Activated T-cell treated with anti-CD3 and anti-CD28 coated beads, Interleukin-2, amount 50 U/mL, for 48 hours (primary cell): ENCODE results near the gene CTH.
"Not testable (repeated sequence)": the region's sequence is repeated elsewhere in the genome, so short reads cannot be mapped to it uniquely, and the experiment has no call there.

ENCODE experiments used
- DNase-seq, 2 experiments: peaks; one replicate each; pipeline ENCODE4 v3.0.0-alpha.2; 2020

The CTH gene

DNA sequence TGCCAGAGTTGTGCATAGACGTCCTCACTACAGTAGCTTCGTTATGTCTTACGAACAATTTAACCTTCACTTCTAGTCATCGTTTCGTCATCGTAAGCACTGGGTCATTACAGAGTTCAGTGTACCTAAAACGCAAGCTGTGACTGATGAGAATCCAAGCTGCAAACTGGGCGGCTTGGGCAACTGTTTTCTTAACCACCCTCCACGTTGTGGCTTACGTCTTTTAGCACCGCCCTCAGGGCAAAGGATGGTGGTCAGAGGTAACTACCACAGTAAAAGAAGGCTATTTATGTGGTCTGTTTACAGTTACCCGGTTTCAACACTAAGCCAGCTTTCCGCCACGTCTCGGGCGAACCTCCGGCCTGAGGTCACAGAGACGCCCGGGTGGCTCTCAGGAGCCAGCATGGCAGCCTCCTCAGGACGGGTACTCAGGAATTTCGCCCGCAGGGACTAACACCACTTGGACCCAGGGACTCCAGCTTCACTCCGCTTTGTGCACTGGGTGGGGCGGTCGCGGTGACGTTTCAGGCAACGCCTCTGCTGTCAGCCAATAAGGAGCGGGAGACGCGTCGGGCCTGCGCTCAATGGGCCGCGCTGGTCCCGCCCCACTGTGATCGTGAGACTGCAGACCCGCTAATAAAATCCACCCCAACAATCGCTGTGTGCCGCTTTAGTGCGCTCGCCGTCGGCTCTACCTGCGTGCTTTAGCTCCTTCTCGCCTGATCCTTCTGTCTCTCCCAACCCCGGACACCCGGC is at the start of gene CTH:
TSS of gene CTH (plus strand) at position 665 of the 756 bp plus-strand sequence. CDS start 148 bp downstream, outside the sequence.
- DNase-seq, result peak; percentile 94 to 95

DNA sequence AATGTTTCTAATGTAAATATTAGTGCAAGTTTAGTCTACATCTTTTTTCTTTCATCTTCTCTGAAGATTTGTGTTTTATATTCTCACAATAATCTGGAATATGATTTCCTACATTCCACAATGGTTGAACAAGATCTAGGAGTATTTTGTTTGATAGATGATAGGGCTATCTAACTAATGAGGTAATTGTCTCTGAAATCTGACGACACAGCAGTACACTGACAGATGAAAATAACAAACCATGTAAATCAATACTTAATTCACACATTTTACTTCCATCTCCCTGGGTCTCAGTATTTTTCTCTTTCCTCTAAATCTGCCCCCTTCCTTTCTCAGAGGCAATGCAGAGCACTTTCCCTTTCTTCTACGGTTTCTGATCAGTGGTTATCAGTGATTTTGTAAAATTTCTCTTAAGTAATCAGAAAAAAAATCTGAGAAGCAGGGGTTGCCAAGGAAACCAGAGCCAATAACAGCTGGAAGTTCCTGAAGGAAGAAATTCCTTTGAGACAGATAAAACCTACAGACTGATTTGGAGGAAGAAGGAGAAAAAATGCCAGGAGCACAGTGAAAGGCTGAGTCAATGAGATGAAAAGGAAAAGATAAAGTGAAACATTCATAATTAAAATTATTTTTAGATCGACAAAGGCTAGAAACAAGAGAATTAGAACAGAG is 49.2 kb upstream of the CTH start:
- no peak for DNase-seq

DNA sequence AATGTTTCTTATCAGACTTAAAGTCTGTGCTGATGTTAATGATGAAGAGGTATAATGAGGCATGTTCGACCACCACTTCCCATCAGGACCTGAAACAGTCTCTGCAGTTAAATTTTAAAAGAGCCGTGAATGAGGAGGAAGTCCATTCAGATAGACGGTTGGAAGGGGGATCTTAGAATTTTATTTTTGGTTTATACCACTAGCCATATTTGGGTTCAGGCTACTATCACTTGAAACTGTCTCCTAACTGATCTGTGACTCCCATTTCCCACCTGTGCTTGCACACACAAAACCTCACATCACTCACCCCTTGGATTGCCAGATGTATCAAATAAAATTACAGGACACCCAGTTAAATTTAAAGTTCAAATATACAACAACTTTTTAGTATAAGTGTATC is 46.6 kb upstream of the CTH start:
- no peak for DNase-seq

- DNase-seq, result not testable (repeated sequence)
Observed at GRCh38 chr1:70366425-70366952, 44.6 kb upstream of the CTH start.

DNA sequence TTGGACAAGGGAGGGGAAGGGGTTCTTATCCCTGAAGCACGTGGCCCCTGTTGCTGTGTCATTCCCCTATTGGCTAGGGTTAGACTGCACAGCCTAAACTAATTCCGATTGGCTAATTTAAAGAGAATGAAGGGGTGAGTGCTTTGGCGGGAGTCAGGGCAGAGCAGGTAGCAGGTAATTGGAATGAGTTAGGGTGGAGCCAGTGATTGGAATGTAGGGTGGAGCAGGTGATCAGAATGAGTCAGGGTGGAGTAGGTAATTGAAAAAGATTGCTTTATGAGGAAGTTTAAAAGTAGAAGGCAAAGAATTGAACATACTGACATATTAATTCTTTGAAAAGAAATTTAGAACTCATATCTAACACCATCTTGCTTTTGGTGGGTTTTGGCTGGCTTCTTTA is 44.1 kb upstream of the CTH start:
- DNase-seq, result not testable (repeated sequence)

DNA sequence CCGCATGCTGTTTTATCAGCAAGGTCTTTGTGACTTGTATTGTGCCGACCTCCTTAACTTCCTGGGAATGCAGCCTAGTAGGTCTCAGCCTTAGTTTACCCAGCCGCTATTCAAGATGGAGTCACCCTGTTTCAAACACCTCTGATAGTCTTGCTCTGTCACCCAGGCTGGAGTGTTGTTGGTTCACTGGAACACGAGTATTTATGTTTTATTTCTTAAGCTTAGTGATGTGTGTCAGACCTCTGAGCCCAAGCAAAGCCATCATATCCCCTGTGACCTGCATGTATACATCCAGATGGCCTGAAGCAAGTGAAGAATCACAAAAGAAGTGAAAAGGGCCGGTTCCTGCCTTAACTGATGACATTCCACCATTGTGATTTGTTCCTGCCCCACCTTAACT is 43.7 kb upstream of the CTH start:
- not testable (repeated sequence) for DNase-seq

DNA sequence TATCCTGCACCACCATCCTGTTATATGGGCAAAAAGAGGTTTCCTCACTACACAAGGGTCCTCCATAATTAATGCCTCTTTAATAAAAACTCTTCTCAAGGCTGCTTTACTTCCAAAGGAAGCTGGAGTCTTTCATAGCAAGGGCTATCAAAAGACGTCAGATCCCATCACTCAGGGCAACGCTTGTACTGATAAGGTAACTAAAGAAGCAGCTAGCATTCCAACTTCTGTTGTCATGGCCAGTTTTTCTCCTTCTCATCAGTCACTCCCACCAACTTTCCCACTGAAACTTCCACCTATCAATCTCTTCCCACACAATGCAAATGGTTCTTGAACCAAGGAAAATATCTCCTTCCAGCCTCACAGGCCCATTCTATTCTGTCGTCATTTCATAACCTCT is 39.5 kb upstream of the CTH start:
- DNase-seq, result not testable (repeated sequence)

DNA sequence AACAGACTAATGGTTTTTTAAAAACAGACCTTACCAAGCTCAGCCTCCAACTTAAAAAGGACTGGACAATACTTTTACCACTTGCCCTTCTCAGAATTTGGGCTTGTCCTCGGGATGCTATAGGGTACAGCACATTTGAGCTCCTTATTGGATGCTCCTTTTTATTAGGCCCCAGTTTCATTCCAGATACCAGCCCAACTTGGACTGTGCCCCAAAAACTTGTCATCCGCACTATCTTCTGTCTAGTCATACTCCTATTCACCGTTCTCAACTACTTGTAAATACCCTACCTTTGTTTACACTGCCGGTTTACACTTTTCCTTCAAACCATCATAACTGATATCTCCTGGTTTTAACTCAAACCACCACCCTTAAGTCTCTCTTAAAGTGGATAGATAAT is 38.6 kb upstream of the CTH start:
- DNase-seq, result no peak

- not testable (repeated sequence) for DNase-seq
Observed at GRCh38 chr1:70373580-70373979, 37.5 kb upstream of the CTH start.

DNA sequence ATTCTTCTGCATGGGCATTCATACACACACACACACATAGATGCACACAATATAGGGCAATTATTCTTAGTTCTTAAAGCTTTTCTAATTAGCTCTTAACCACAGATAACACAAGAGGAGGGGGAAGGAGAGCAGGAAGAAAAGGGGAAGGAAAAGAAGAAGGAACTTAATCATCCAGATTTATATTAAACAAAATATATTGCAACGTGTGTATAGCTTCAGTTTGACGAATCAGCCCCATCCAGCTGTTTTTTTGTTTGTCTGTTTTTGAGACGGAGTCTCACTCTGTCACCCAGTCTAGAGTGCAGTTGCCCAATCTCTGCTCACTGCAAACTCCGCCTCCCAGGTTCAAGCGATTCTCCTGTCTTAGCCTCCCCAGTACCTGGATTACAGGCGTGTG is 34.9 kb upstream of the CTH start:
- DNase-seq, result no peak

GRCh38 chr1:70382682-70383081 is 28.4 kb upstream of the CTH start:
- no peak for DNase-seq

- DNase-seq, result no peak
Observed at GRCh38 chr1:70383483-70383882, 27.6 kb upstream of the CTH start.

GRCh38 chr1:70384542-70384941 is 26.5 kb upstream of the CTH start:
- DNase-seq, result no peak

- DNase-seq, result no peak
Observed at GRCh38 chr1:70385477-70385876, 25.6 kb upstream of the CTH start.

- DNase-seq, result no peak
Observed at GRCh38 chr1:70386121-70386520, 24.9 kb upstream of the CTH start.

GRCh38 chr1:70387507-70387906 is 23.6 kb upstream of the CTH start:
- DNase-seq, result no peak

DNA sequence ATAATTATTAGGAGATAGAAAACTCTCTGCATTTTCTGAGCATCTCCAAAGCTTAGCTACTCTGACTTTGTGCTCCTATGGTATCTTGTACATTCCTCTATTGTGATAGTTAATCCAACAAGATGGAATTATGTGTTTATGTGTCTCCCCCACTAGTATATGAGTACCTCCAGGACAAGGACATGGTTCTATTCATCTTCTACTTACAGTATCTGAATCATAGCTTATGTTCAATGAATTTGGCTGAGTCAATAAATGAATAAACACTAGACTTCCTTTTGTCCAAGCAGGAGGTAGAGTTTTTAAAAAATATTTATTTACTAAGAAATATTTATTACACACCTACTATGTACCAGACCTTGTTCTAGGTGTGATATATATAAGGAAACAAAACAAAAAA is 18.4 kb upstream of the CTH start:
- no peak for DNase-seq

GRCh38 chr1:70396607-70397006 is 14.5 kb upstream of the CTH start:
- no peak for DNase-seq

GRCh38 chr1:70397013-70397412 is 14.1 kb upstream of the CTH start:
- no peak for DNase-seq

DNA sequence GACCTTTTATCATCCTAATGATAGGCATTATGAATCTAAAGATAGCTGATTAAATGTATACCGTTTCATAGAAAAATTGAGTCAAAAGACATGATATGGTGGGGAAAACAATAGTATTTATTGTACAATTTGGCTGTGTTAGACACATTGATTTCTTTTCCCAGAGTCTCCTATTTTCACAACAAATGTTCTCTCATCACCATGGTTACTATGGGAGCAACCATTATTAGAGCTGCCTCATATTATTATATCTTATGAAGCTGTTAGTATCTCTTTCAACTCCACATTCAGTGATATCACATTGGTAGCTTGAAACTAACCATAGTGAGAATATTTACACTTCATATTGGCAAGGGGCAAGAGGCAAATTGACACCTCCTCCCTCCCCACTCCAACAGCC is 10.7 kb upstream of the CTH start:
- no peak for DNase-seq

- no peak for DNase-seq
Observed at GRCh38 chr1:70401974-70402373, 9.1 kb upstream of the CTH start.

DNA sequence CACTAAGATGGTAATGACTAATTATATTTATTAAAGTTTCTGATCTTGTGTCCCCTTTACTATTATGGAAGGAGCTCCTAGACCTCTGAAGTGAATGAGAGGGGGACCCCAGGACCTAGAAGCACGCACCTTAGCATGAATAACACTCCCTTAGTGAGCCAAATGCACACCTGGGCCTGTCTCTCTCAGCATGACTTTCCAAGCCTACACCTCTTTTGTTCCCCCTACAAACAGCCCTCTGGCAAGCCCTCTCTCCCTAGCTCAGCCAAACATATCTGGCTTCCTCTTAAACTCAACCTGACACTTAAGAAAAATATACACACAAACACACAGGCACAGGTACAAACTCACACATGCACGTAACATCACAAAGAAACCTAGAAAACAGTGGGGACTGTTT is 7.3 kb upstream of the CTH start:
- DNase-seq, result no peak

- DNase-seq, result no peak
Observed at GRCh38 chr1:70405780-70406416, 5.2 kb upstream of the CTH start.

GRCh38 chr1:70409136-70409535 is 1.9 kb upstream of the CTH start:
- no peak for DNase-seq
